Liver (tissue), 9 donors: ENCODE data around the gene FBN2. TPM values are rescaled to one million over a fixed set of nuclear protein-coding genes. Genes with fewer than 3 reads are reported as not detected.

ENCODE experiments used
- DNase-seq: peaks from one replicate; pipeline ENCODE4 v3.0.0-alpha.2; 2017; ENCODE audit warnings: low spot score
- H3K27ac ChIP-seq, 2 donors: one replicate each; pipeline ENCODE4 v1.7.0; 2013; ENCODE audit warnings: inconsistent platforms in 2 of 2, low read length in 2 of 2, control low read depth in 1 of 2, low read depth in 1 of 2, mild to moderate bottlenecking in 1 of 2
- H3K27me3 ChIP-seq, 4 donors: one replicate each; pipeline versions ENCODE4 v1.6.1 to v1.7.0; 2013; ENCODE audit warnings: low read length in 3 of 4, inconsistent platforms in 1 of 4, mild to moderate bottlenecking in 1 of 4, moderate library complexity in 1 of 4; ENCODE audit not compliant: control insufficient read depth in 4 of 4, insufficient read depth in 4 of 4
- H3K36me3 ChIP-seq, 4 donors: one replicate each; pipeline versions ENCODE4 v1.6.1 to v1.7.0; 2013; ENCODE audit warnings: low read length in 3 of 4, mild to moderate bottlenecking in 3 of 4, low read depth in 1 of 4, moderate library complexity in 1 of 4; ENCODE audit not compliant: control insufficient read depth in 4 of 4, insufficient read depth in 3 of 4
- H3K4me1 ChIP-seq, 4 donors: one replicate each; pipeline versions ENCODE4 v1.6.1 to v1.7.0; 2013; ENCODE audit warnings: low read length in 3 of 4, mild to moderate bottlenecking in 3 of 4, moderate library complexity in 1 of 4; ENCODE audit not compliant: control insufficient read depth in 4 of 4, insufficient read depth in 4 of 4
- H3K4me3 ChIP-seq, 3 donors: one replicate each; pipeline versions ENCODE4 v1.6.1 to v1.7.0; 2013; ENCODE audit warnings: low read length in 3 of 3, control low read depth in 1 of 3, low read depth in 1 of 3, mild to moderate bottlenecking in 1 of 3
- H3K9ac ChIP-seq, 2 donors: one replicate each; pipeline ENCODE4 v1.7.0; 2013; ENCODE audit warnings: low read length in 2 of 2, mild to moderate bottlenecking in 2 of 2, moderate library complexity in 2 of 2, control low read depth in 1 of 2, low read depth in 1 of 2
- H3K9me3 ChIP-seq, 4 donors: one replicate each; pipeline versions ENCODE4 v1.6.1 to v1.7.0; 2013; ENCODE audit warnings: low read length in 3 of 4; ENCODE audit not compliant: control insufficient read depth in 4 of 4
- EGR1 ChIP-seq, 2 donors: IDR thresholded peaks; 2 replicates each; pipeline ENCODE4 v1.6.1; 2016 to 2018; ENCODE audit warnings: antibody characterized with exemption in 2 of 2, low read depth in 2 of 2
- FOXA1 ChIP-seq: IDR thresholded peaks from 2 replicates; pipeline ENCODE4 v1.6.1; 2016; ENCODE audit warnings: antibody characterized with exemption
- FOXA2 ChIP-seq: IDR thresholded peaks from 2 replicates; pipeline ENCODE4 v1.6.1; 2016; ENCODE audit warnings: antibody characterized with exemption
- GABPA ChIP-seq, 2 donors: IDR thresholded peaks in 1 of 2; conservative IDR thresholded peaks in 1 of 2; 2 replicates each; pipeline ENCODE4 v1.6.1; 2016; ENCODE audit warnings: antibody characterized with exemption in 2 of 2, mild to moderate bottlenecking in 1 of 2, moderate library complexity in 1 of 2
- HNF4A ChIP-seq, 2 donors: conservative IDR thresholded peaks; 2 replicates each; pipeline ENCODE4 v1.6.1; 2016; ENCODE audit warnings: antibody characterized with exemption in 2 of 2, mild to moderate bottlenecking in 2 of 2
- HNF4G ChIP-seq: IDR thresholded peaks from 2 replicates; pipeline ENCODE4 v1.6.1; 2016; ENCODE audit warnings: antibody characterized with exemption
- JUND ChIP-seq, 2 donors: IDR thresholded peaks; 2 replicates each; pipeline ENCODE4 v1.6.1; 2016; ENCODE audit warnings: antibody characterized with exemption in 2 of 2
- NR2F2 ChIP-seq: IDR thresholded peaks from 2 replicates; pipeline ENCODE4 v1.6.1; 2016; ENCODE audit warnings: antibody characterized with exemption
- RAD21 ChIP-seq, 2 donors: IDR thresholded peaks; 2 replicates each; pipeline ENCODE4 v1.6.1; 2016; ENCODE audit warnings: antibody characterized with exemption in 2 of 2, mild to moderate bottlenecking in 2 of 2
- RXRA ChIP-seq, 2 donors: IDR thresholded peaks; 2 replicates each; pipeline ENCODE4 v1.6.1; 2017 to 2018; ENCODE audit warnings: antibody characterized with exemption in 2 of 2, mild to moderate bottlenecking in 1 of 2
- SP1 ChIP-seq: IDR thresholded peaks from 2 replicates; pipeline ENCODE4 v1.6.1; 2018; ENCODE audit warnings: antibody characterized with exemption, mild to moderate bottlenecking
- TAF1 ChIP-seq: conservative IDR thresholded peaks from 2 replicates; pipeline ENCODE4 v1.6.1; 2016; ENCODE audit warnings: antibody characterized with exemption, mild to moderate bottlenecking
- YY1 ChIP-seq: IDR thresholded peaks from 2 replicates; pipeline ENCODE4 v1.6.1; 2016; ENCODE audit warnings: antibody characterized with exemption, mild to moderate bottlenecking
- WGBS: extraction: QIAGEN DNeasy Blood & Tissue Kit; methylation state at CpG from one replicate; pipeline ENCODE4 v1.1.7; 2013; 5-methylcytosine and 5-hydroxymethylcytosine counted together
- polyA plus RNA-seq, 2 donors: library from polyadenylated mRNA; stranded (reverse) in 1 of 2; unstranded in 1 of 2; fragments of 200-250 nt in 1 of 2; fragments of >200 nt in 1 of 2; fragmentation: Nextera tagmentation in 1 of 2; extraction: Ambion mirVana in 1 of 2; gene quantifications; one replicate each; pipeline versions ENCODE4 v1.2.1 to v1.2.3, GENCODE V29; 2013 to 2015
- total RNA-seq, 2 donors: library from RNA; depleted of rRNA; stranded (reverse); fragments of >200 nt; gene quantifications; one replicate each; pipeline ENCODE4 v1.2.3, GENCODE V29; 2014
- TF ChIP-seq, protein P1 (sequence below): IDR thresholded peaks from 2 replicates; pipeline ENCODE4 v1.6.1; 2016; ENCODE audit warnings: antibody characterized with exemption
- TF ChIP-seq, protein P2 (sequence below): IDR thresholded peaks from 2 replicates; pipeline ENCODE4 v1.6.1; 2016; ENCODE audit warnings: antibody characterized with exemption
- TF ChIP-seq, protein P3 (sequence below): fragments of 150-350 bp; IDR thresholded peaks from 2 replicates; pipeline ENCODE4 v1.5.1; 2017; ENCODE audit warnings: improper control_type of control experiment, low read depth, low read length; ENCODE audit not compliant: missing input control
- TF ChIP-seq, protein P4 (sequence below): IDR thresholded peaks from 2 replicates; pipeline ENCODE4 v1.6.1; 2016; ENCODE audit warnings: antibody characterized with exemption, mild to moderate bottlenecking
- TF ChIP-seq, protein P5 (sequence below): IDR thresholded peaks from 2 replicates; pipeline ENCODE4 v1.6.1; 2016; ENCODE audit warnings: antibody characterized with exemption
- donor health status: healthy.
- donor health status: healthy.
- donor health status: healthy.
- donor health status: healthy.
- donor health status: healthy.

The FBN2 gene
- total and polyA plus RNA-seq, 4 donors, result 0.08 to 4.1 (median 0.47) TPM

DNA sequence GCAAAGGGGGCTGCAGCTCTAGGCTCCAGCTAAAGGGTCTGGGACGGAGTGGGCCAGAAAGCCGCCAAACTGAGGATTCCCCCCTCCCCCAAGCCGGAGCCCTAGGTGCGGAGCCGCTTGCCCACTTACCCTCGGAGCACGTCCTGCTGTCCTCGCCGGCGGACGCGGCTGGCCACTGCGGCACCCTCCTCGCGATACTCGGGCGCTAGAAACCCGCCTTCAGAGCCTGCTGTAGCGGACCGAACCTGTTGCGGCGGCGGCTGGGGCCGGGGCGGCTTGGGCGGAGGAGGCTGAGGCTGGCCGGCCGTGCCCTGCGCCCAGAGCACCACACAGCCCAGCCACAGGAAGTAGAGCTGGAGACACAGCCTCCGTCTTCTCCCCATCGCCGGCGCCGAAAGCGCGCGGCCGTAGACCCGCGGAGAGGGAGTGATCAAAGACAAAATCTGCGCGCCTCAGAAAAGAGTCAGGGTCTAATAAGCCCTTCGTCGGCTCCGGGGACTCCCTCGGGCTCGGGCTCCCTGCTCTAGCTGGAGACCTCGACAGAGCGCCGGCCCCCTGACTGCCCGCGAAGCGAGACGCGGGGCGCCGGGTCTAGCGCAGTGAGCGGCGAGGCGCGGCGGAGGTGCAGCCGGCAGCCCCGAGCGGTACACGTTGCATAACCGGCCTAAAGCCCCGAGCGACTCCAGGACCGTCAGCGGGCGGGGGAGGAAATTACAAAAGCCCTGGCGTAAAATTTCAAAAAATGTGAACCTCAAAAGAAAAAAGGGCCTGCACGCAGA is 635 bp downstream of the FBN2 start:
- no peak overlapping the region for H3K9ac ChIP-seq
- H3K4me1 ChIP-seq, result peaks cover 6 to 22% (median 13%) of the 10 kb centered on the region in 4 donors
- H3K9me3 ChIP-seq, result no peaks in the 10 kb centered on the region
- TF ChIP-seq FOXA2 (no peak), JUND (IDR thresholded peaks at IDR 0.05) (no peak), EGR1 (IDR thresholded peaks at IDR 0.05; ENCODE audit: low read depth in 2 of 2) (no peak), HNF4G (no peak), HNF4A (conservative IDR thresholded peaks at IDR 0.05) (no peak)
- DNase-seq, result no peak
- peaks cover 0 to 8% (median 4%) of the 10 kb centered on the region in 4 donors for H3K27me3 ChIP-seq
- 2% methylated on average over 75 of the region's 75 CpGs for WGBS
- no peak overlapping the region for H3K27ac ChIP-seq
- H3K4me3 ChIP-seq, result peak overlapping the region in 2 of 3 donors; percentile 37 to 46
- no peaks in the 10 kb centered on the region for H3K36me3 ChIP-seq

DNA sequence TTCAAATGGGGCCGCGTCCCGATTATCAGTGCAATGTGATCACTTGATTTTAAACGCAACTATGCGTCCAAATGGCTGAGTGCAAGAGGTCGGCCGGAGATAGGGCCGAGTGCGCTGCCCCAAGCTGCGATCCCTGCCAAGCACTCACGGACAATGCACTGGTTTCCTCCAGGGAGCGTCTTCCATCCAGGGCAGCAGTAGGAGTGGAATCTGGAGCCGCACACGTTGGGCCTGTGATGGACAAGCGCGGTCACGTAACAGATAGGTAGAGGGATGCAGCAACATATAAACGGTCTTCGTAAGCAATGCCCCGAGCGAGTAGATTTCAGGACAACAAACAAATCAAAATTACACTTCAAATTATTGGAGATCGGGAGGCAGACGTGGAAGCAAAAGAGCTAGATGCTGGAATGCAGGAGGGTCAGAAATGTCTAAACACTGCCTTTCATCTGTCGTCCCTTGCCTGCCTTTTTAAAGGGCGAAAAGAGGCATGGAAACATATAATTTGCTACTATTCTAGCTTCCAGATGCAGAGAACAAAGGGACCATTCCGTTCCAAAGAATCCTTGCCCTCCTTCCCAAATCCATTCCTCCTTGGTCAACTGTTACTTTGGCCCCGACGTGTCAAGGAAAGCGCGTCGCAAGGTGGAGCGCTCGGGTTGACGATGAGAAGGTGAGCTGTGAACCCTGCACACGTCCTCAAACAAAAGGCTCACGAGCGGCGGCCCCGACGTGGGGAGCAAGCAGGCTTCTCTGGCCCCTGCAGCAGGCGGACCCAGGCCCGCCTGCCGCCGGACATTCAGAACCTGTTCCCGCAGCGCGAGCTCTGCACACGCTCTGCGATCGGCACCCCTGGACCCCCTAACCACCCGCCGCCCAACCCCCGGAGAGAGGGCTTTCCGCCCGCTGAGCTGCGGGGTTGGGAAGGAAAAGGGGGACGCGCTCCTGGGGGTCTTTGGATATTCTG is 1.5 kb downstream of the FBN2 start:
- Histone ChIP-seq H3K36me3 (no peaks in the 10 kb centered on the region), H3K4me1 (peaks cover 6 to 22% (median 13%) of the 10 kb centered on the region in 4 donors), H3K27ac (no peak overlapping the region), H3K9ac (no peak overlapping the region), H3K4me3 (no peak overlapping the region), H3K27me3 (peaks cover 0 to 8% (median 4%) of the 10 kb centered on the region in 4 donors), H3K9me3 (no peaks in the 10 kb centered on the region)
- WGBS, result 21% methylated on average over 58 of the region's 58 CpGs
- DNase-seq, result no peak
- no peak for TF ChIP-seq FOXA1
- TF ChIP-seq GABPA (IDR thresholded peaks at IDR 0.05 in 1 of 2, conservative IDR thresholded peaks at IDR 0.05 in 1 of 2), result no peak
- no peak for TF ChIP-seq FOXA2
- TF ChIP-seq NR2F2, result no peak
- TF ChIP-seq, protein P1, sequence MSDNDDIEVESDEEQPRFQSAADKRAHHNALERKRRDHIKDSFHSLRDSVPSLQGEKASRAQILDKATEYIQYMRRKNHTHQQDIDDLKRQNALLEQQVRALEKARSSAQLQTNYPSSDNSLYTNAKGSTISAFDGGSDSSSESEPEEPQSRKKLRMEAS, result no peak
- no peak for TF ChIP-seq YY1
- TF ChIP-seq EGR1 (IDR thresholded peaks at IDR 0.05; ENCODE audit: low read depth in 2 of 2), result no peak
- TF ChIP-seq, protein P2, sequence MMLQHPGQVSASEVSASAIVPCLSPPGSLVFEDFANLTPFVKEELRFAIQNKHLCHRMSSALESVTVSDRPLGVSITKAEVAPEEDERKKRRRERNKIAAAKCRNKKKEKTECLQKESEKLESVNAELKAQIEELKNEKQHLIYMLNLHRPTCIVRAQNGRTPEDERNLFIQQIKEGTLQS, result no peak
- TF ChIP-seq, protein P3, sequence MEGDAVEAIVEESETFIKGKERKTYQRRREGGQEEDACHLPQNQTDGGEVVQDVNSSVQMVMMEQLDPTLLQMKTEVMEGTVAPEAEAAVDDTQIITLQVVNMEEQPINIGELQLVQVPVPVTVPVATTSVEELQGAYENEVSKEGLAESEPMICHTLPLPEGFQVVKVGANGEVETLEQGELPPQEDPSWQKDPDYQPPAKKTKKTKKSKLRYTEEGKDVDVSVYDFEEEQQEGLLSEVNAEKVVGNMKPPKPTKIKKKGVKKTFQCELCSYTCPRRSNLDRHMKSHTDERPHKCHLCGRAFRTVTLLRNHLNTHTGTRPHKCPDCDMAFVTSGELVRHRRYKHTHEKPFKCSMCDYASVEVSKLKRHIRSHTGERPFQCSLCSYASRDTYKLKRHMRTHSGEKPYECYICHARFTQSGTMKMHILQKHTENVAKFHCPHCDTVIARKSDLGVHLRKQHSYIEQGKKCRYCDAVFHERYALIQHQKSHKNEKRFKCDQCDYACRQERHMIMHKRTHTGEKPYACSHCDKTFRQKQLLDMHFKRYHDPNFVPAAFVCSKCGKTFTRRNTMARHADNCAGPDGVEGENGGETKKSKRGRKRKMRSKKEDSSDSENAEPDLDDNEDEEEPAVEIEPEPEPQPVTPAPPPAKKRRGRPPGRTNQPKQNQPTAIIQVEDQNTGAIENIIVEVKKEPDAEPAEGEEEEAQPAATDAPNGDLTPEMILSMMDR, result no peak
- TF ChIP-seq RAD21 (IDR thresholded peaks at IDR 0.05), result no peak
- TF ChIP-seq HNF4A (conservative IDR thresholded peaks at IDR 0.05), result no peak
- TF ChIP-seq, protein P4, sequence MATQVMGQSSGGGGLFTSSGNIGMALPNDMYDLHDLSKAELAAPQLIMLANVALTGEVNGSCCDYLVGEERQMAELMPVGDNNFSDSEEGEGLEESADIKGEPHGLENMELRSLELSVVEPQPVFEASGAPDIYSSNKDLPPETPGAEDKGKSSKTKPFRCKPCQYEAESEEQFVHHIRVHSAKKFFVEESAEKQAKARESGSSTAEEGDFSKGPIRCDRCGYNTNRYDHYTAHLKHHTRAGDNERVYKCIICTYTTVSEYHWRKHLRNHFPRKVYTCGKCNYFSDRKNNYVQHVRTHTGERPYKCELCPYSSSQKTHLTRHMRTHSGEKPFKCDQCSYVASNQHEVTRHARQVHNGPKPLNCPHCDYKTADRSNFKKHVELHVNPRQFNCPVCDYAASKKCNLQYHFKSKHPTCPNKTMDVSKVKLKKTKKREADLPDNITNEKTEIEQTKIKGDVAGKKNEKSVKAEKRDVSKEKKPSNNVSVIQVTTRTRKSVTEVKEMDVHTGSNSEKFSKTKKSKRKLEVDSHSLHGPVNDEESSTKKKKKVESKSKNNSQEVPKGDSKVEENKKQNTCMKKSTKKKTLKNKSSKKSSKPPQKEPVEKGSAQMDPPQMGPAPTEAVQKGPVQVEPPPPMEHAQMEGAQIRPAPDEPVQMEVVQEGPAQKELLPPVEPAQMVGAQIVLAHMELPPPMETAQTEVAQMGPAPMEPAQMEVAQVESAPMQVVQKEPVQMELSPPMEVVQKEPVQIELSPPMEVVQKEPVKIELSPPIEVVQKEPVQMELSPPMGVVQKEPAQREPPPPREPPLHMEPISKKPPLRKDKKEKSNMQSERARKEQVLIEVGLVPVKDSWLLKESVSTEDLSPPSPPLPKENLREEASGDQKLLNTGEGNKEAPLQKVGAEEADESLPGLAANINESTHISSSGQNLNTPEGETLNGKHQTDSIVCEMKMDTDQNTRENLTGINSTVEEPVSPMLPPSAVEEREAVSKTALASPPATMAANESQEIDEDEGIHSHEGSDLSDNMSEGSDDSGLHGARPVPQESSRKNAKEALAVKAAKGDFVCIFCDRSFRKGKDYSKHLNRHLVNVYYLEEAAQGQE, result no peak
- TF ChIP-seq, protein P5, sequence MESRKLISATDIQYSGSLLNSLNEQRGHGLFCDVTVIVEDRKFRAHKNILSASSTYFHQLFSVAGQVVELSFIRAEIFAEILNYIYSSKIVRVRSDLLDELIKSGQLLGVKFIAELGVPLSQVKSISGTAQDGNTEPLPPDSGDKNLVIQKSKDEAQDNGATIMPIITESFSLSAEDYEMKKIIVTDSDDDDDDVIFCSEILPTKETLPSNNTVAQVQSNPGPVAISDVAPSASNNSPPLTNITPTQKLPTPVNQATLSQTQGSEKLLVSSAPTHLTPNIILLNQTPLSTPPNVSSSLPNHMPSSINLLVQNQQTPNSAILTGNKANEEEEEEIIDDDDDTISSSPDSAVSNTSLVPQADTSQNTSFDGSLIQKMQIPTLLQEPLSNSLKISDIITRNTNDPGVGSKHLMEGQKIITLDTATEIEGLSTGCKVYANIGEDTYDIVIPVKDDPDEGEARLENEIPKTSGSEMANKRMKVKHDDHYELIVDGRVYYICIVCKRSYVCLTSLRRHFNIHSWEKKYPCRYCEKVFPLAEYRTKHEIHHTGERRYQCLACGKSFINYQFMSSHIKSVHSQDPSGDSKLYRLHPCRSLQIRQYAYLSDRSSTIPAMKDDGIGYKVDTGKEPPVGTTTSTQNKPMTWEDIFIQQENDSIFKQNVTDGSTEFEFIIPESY, result no peak
- no peak for TF ChIP-seq JUND (IDR thresholded peaks at IDR 0.05)
- no peak for TF ChIP-seq RXRA (IDR thresholded peaks at IDR 0.05)
- TF ChIP-seq HNF4G, result no peak
- no peak for TF ChIP-seq TAF1
- TF ChIP-seq SP1, result no peak
